Measurements from ENCODE around the gene HAS3. TPM values are rescaled to one million over a fixed set of nuclear protein-coding genes. Genes with fewer than 3 reads are reported as not detected.

The HAS3 gene
- total and polyA plus RNA-seq, 4 donors: 0.09 to 0.75 (median 0.26) TPM

GRCh38 chr16:69071036-69071435 lies 34.4 kb upstream of the HAS3 start (continued):
- TF ChIP-seq REST (IDR thresholded peaks at IDR 0.05): no peak

GRCh38 chr16:69072640-69072974 lies 32.8 kb upstream of the HAS3 start:
- no peak overlapping the region for H3K27ac ChIP-seq (ENCODE audit: low read depth in 1 of 2, low read length in 2 of 2)
- no peak overlapping the region for H3K4me3 ChIP-seq (ENCODE audit: low read depth in 1 of 3, low read length in 3 of 3)
- no peaks in the 10 kb centered on the region for H3K4me1 ChIP-seq (ENCODE audit: control insufficient read depth in 4 of 4, insufficient read depth in 4 of 4, low read length in 3 of 4)
- no peak for TF ChIP-seq EGR1 (IDR thresholded peaks at IDR 0.05; ENCODE audit: low read depth in 2 of 2)
- TF ChIP-seq TAF1 (conservative IDR thresholded peaks at IDR 0.05): no peak
- TF ChIP-seq YY1 (IDR thresholded peaks at IDR 0.05): no peak
- TF ChIP-seq ZBTB33 (IDR thresholded peaks at IDR 0.05): no peak
- TF ChIP-seq JUND (IDR thresholded peaks at IDR 0.05): no peak
- no peak for TF ChIP-seq NR2F2 (IDR thresholded peaks at IDR 0.05)
- no peak for TF ChIP-seq GABPA (IDR thresholded peaks at IDR 0.05 in 1 of 2, conservative IDR thresholded peaks at IDR 0.05 in 1 of 2)
- no peak for TF ChIP-seq ATF3 (IDR thresholded peaks at IDR 0.05)
- TF ChIP-seq MAX (IDR thresholded peaks at IDR 0.05): no peak
- TF ChIP-seq HNF4A (conservative IDR thresholded peaks at IDR 0.05): no peak
- no peak for TF ChIP-seq RAD21 (IDR thresholded peaks at IDR 0.05)
- no peak for TF ChIP-seq HNF4G (IDR thresholded peaks at IDR 0.05)
- no peak for TF ChIP-seq SP1 (IDR thresholded peaks at IDR 0.05)
- TF ChIP-seq FOXA2 (IDR thresholded peaks at IDR 0.05): no peak
- TF ChIP-seq FOXA1 (IDR thresholded peaks at IDR 0.05): no peak
- TF ChIP-seq RXRA (IDR thresholded peaks at IDR 0.05): no peak
- TF ChIP-seq CTCF (IDR thresholded peaks at IDR 0.05; ENCODE audit: low read depth, low read length, missing input control): no peak
- TF ChIP-seq REST (IDR thresholded peaks at IDR 0.05): no peak
- H3K9ac ChIP-seq (ENCODE audit: low read depth in 1 of 2, low read length in 2 of 2): no peak overlapping the region
- no peak for DNase-seq (ENCODE audit: low spot score)
- H3K27me3 ChIP-seq (ENCODE audit: control insufficient read depth in 4 of 4, insufficient read depth in 4 of 4, low read length in 3 of 4): no peaks in the 10 kb centered on the region
- no peaks in the 10 kb centered on the region for H3K36me3 ChIP-seq (ENCODE audit: control insufficient read depth in 4 of 4, insufficient read depth in 3 of 4, low read depth in 1 of 4, low read length in 3 of 4)
- no peaks in the 10 kb centered on the region for H3K9me3 ChIP-seq (ENCODE audit: control insufficient read depth in 4 of 4, low read length in 3 of 4)
- WGBS: 86% methylated on average over 2 of the region's 2 CpGs
